Colonic mucosa (tissue), 4 donors: ENCODE data around the gene MYO10. TPM values are rescaled to one million over a fixed set of nuclear protein-coding genes. Genes with fewer than 3 reads are reported as not detected.

ENCODE experiments used
- DNase-seq: peaks from one replicate; pipeline ENCODE4 v3.0.0-alpha.2; 2020
- H3K27ac ChIP-seq: fragments of 200-600 bp; one replicate; pipeline ENCODE4 v1.8.0; 2021
- H3K27me3 ChIP-seq: fragments of 200-600 bp; one replicate; pipeline ENCODE4 v1.8.0; 2021
- H3K36me3 ChIP-seq: fragments of 200-600 bp; one replicate; pipeline ENCODE4 v1.8.0; 2021
- H3K4me1 ChIP-seq: fragments of 200-600 bp; one replicate; pipeline ENCODE4 v1.8.0; 2021; ENCODE audit warnings: mild to moderate bottlenecking
- H3K4me3 ChIP-seq: fragments of 200-600 bp; one replicate; pipeline ENCODE4 v1.8.0; 2021
- H3K9ac ChIP-seq, 2 donors: one replicate each; pipeline ENCODE4 v1.7.0; 2013; ENCODE audit warnings: control low read depth in 2 of 2, low read depth in 2 of 2, low read length in 2 of 2
- H3K9me3 ChIP-seq: fragments of 200-600 bp; one replicate; pipeline ENCODE4 v1.8.0; 2021
- intact Hi-C: fragments of 100-400 bp; cut with DNase I; formaldehyde crosslinking; loops from one replicate; pipeline ENCODE4 v1.14.1; 2022
- total RNA-seq, 2 donors: library from RNA; stranded (reverse); fragmentation: NEBNext Ultra II Directional in 1 of 2; extraction: Animal tissue kit (Norgen Biotek cat#: 25700) in 1 of 2; gene quantifications; one replicate each; pipeline ENCODE4 v1.2.1, GENCODE V29; 2021
- TF ChIP-seq, protein P1 (sequence below): fragments of 200-600 bp; IDR thresholded peaks from one replicate; pipeline ENCODE4 v1.8.0; 2022; ENCODE audit warnings: antibody characterized with exemption, mild to moderate bottlenecking
- donor health status: healthy.
- donor health status: DM: no; HTN: no; CAD: no.
- donor health status: DM: no; HTN: no; CAD: no.

Gene MYO10
- total RNA-seq, 2 donors from 2014 or later = 57.9 to 61.9 TPM

DNA sequence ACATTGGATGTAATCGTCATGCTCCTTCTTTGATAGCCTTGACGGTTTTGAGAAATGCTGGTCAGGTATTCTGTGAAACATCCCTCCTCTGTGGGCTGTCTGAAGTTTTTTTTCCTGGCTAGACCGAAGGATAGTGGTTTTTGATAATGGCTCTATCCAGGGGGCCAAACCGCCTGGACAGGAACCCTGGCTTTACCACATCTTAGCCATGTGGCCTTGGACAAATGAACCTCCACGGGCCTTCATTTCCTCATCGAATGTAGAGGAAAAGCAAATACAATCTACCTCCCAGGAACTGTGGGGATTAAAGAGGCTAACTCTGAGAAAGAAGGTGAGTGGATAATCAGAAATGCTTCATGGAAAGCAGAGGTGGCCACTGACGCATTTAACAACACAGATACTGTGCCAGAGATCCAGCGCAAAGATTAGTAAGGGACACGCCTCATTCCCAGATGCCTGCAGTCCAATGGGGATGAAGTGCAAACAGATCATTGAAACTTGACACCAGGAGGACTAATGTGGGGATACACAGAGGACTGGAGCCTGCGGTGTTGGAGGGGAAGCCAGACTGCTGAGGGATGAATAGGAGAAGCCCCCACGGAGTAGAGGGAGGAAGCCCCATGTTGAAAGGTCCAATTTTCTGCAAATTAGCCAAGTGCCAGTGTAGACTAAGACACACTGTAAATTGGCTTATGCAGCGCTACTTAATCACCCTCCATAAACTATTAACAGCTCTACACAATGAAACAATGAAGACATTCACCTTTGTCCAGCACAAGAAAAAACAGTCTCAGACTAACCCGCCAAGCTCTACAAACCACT, 41.6 kb downstream of the MYO10 start:
- no peaks in the 10 kb centered on the region for H3K27me3 ChIP-seq
- H3K4me3 ChIP-seq = no peak overlapping the region
- H3K4me1 ChIP-seq = peaks cover 32% of the 10 kb centered on the region
- intact Hi-C loops = no loop called here
- H3K36me3 ChIP-seq = no peaks in the 10 kb centered on the region
- peak; percentile 81 for DNase-seq
- H3K9me3 ChIP-seq = no peaks in the 10 kb centered on the region
- peak overlapping the region; percentile 92 for H3K27ac ChIP-seq
- TF ChIP-seq, protein P1, sequence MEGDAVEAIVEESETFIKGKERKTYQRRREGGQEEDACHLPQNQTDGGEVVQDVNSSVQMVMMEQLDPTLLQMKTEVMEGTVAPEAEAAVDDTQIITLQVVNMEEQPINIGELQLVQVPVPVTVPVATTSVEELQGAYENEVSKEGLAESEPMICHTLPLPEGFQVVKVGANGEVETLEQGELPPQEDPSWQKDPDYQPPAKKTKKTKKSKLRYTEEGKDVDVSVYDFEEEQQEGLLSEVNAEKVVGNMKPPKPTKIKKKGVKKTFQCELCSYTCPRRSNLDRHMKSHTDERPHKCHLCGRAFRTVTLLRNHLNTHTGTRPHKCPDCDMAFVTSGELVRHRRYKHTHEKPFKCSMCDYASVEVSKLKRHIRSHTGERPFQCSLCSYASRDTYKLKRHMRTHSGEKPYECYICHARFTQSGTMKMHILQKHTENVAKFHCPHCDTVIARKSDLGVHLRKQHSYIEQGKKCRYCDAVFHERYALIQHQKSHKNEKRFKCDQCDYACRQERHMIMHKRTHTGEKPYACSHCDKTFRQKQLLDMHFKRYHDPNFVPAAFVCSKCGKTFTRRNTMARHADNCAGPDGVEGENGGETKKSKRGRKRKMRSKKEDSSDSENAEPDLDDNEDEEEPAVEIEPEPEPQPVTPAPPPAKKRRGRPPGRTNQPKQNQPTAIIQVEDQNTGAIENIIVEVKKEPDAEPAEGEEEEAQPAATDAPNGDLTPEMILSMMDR = no peak
- peak overlapping the region in 1 of 2 donors; percentile 74 for H3K9ac ChIP-seq

GRCh38 chr5:16891033-16891432, 45.1 kb downstream of the MYO10 start:
- H3K27me3 ChIP-seq = no peaks in the 10 kb centered on the region
- no peaks in the 10 kb centered on the region for H3K36me3 ChIP-seq
- no peak for DNase-seq
- no peaks in the 10 kb centered on the region for H3K9me3 ChIP-seq
- intact Hi-C loops = no loop called here
- H3K9ac ChIP-seq = peak overlapping the region in 1 of 2 donors; percentile 19
- TF ChIP-seq, protein P1 = no peak
- H3K4me3 ChIP-seq = no peak overlapping the region
- H3K4me1 ChIP-seq = peaks cover 25% of the 10 kb centered on the region
- no peak overlapping the region for H3K27ac ChIP-seq

- peak overlapping the region; percentile 50 for H3K27ac ChIP-seq
- TF ChIP-seq, protein P1 = no peak
- peak overlapping the region in 1 of 2 donors; percentile 40 for H3K9ac ChIP-seq
These were observed 46.0 kb downstream of the MYO10 start for GRCh38 chr5:16889972-16890519.

GRCh38 chr5:16889203-16889971, 46.7 kb downstream of the MYO10 start:
- TF ChIP-seq, protein P1 = no peak
- no peaks in the 10 kb centered on the region for H3K9me3 ChIP-seq
- H3K4me3 ChIP-seq = no peak overlapping the region
- H3K27ac ChIP-seq = peak overlapping the region; percentile 50
- intact Hi-C loops = no loop called here
- H3K27me3 ChIP-seq = no peaks in the 10 kb centered on the region
- peaks cover 21% of the 10 kb centered on the region for H3K4me1 ChIP-seq
- no peaks in the 10 kb centered on the region for H3K36me3 ChIP-seq
- DNase-seq = no peak
- peak overlapping the region in 1 of 2 donors; percentile 40 for H3K9ac ChIP-seq

More at GRCh38 chr5:16889972-16890519, 46.0 kb downstream of the MYO10 start:
- no peaks in the 10 kb centered on the region for H3K27me3 ChIP-seq
- no peaks in the 10 kb centered on the region for H3K9me3 ChIP-seq
- intact Hi-C loops = no loop called here
- DNase-seq = no peak
- H3K4me1 ChIP-seq = peaks cover 21% of the 10 kb centered on the region
- no peaks in the 10 kb centered on the region for H3K36me3 ChIP-seq
- H3K4me3 ChIP-seq = no peak overlapping the region

- no peaks in the 10 kb centered on the region for H3K27me3 ChIP-seq
- no peaks in the 10 kb centered on the region for H3K36me3 ChIP-seq
- no peaks in the 10 kb centered on the region for H3K9me3 ChIP-seq
- H3K4me3 ChIP-seq = no peak overlapping the region
- TF ChIP-seq, protein P1 = no peak
- H3K27ac ChIP-seq = no peak overlapping the region
- no peak for DNase-seq
- H3K4me1 ChIP-seq = peaks cover 28% of the 10 kb centered on the region
- no peak overlapping the region for H3K9ac ChIP-seq
- intact Hi-C loops = no loop called here
These were observed 47.4 kb downstream of the MYO10 start for GRCh38 chr5:16888694-16889124.
